HG03520 (cell line): ENCODE results near the gene IMMP2L.

ENCODE experiments used
- ATAC-seq: cut with Tn5 transposase; IDR thresholded peaks from one replicate; pipeline ENCODE4 v1.9.1; 2021; ENCODE audit warnings: mild to moderate bottlenecking, moderate library complexity; ENCODE audit not compliant: unreplicated experiment

Gene IMMP2L

DNA sequence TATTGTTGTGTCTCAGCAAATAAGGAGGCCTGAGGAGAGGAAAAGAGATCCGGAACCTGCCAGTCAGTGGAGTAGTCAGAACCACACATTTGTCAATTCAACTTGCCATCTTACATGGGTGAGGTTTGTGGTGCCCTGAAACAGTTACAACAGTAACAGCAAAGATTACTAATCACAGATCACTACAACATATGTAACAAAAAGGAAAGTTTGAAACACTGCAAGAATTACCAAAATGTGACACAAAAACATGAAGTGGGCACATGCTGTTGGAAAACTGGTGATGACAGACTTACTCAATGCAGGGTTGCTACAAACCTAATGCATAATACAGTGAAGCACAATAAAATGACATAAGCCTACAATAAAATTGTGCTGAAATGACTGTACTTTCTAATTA lies 382.0 kb downstream of the IMMP2L start:
- ATAC-seq: no peak

- no peak for ATAC-seq
Measured at GRCh38 chr7:111175908-111176441, 386.3 kb downstream of the IMMP2L start.

- ATAC-seq: no peak
Measured at GRCh38 chr7:111174510-111174909, 387.8 kb downstream of the IMMP2L start.

DNA sequence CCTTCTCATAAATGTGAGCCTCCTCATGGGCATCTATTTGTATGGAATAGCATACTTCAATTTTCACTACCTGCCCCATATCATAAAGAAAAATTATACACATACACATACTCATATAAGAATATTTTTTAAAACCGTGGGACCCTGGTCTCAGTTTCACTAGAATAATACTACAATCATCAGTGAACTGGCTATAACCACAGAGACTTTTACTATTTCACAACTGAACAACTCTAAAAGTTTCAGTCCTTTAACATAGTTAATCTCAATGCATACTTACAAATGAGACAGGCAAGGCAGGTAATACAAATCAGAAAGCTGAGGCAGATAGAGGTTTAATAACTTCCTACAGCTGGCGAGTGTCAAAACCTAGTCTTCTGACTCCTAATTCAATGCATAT lies 388.3 kb downstream of the IMMP2L start:
- ATAC-seq: no peak

GRCh38 chr7:111173528-111173927 lies 388.8 kb downstream of the IMMP2L start:
- ATAC-seq: no peak

- ATAC-seq: no peak
Measured at GRCh38 chr7:111172564-111173257, 389.6 kb downstream of the IMMP2L start.

- no peak for ATAC-seq
Measured at GRCh38 chr7:111168182-111168581, 394.1 kb downstream of the IMMP2L start.

DNA sequence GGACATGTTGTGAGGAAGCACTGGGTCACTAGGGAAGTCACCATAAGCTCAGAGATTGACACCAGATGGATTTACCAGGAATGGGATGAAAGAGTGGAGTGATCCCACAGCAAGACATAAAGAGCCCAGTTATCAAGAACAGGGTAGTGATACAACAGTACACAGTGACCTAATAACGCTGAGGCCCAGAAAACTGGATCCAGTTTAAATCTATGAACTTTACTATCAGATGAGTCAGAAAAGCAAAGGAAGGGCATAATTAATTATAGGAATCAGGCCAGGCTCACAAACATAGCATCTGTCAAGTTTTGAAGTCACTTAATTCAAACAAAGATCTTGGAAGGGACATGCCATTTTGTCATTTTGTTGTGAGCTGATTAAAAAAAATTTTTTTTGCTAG lies 397.9 kb downstream of the IMMP2L start:
- no peak for ATAC-seq

- ATAC-seq: no peak
Measured at GRCh38 chr7:111162692-111163091, 399.6 kb downstream of the IMMP2L start.

- no peak for ATAC-seq
Measured at GRCh38 chr7:111160297-111160696, 402.0 kb downstream of the IMMP2L start.

DNA sequence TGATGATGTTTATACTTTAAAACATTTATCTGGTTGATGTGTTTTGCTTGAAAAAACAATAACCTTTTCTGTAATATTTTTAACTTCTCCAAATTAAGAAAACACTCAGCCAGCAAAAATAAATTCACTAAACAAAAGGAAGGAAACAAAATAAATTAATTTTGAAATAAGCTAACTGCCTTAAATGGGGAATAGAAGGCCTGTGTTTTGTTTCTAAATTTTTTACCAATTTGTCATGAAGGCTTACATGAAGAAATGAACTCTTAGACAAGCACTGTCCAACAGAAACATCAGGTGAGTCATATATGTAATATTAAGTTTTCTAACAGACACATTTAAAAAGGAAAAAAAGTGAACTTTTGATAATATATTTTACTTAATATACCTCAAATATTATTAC lies 402.9 kb downstream of the IMMP2L start:
- no peak for ATAC-seq

GRCh38 chr7:111150709-111151108 lies 411.6 kb downstream of the IMMP2L start:
- ATAC-seq: no peak

DNA sequence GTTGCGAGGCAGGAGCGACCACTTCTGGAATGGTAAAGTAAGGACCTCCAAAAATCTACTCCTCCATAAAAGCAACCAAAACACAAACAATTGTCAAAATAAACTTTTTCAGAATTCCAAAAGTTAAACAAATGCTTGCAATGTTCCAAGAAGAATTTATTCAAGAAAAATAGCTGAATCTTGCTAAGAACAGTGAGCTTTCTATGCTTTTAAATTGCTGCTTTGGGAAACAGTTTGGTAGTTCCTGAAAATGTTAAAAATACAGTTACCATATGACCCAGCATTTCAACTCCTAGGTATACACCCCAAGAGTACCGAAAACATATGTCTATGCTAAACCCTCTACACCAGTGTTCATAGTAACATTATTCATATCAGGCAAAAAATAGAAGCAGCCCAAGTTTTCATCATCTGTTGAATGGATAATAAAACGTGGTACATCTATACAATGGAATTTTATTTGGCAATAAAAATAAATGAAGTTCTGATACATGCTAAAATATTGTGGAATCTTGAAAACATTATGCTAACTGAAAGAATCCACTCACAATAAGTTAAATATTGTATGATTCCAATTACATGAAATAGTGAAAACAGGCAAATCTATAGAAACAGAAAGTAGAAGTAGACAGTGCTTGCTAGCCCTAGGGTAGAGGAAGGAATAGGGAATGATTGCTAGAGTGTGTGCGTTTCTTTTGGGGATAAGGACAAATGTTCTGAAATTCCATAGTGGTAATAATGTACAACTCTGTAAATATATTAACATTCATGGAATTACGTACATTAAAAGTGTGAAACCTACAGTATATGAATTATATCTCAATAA lies 414.4 kb downstream of the IMMP2L start:
- no peak for ATAC-seq

- no peak for ATAC-seq
Measured at GRCh38 chr7:111146136-111146535, 416.2 kb downstream of the IMMP2L start.

DNA sequence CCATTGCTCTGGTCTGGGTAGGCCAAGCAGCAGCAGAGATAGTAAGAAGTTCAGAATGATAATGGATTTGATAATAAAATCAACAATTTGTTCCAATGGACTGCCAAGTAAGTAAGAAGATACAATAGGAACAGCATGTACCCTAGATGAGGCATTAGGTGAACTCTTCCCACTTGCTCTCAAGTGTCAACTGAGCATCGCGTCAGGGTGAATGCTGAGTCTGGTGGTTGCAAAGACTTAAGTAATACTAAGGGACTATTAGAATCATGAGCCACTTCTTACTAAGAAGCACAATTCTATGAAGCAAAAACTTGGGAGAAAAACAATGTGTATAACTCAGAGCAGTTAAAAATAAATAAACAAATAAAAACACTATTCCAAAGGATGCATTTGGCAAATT lies 416.8 kb downstream of the IMMP2L start:
- ATAC-seq: no peak

DNA sequence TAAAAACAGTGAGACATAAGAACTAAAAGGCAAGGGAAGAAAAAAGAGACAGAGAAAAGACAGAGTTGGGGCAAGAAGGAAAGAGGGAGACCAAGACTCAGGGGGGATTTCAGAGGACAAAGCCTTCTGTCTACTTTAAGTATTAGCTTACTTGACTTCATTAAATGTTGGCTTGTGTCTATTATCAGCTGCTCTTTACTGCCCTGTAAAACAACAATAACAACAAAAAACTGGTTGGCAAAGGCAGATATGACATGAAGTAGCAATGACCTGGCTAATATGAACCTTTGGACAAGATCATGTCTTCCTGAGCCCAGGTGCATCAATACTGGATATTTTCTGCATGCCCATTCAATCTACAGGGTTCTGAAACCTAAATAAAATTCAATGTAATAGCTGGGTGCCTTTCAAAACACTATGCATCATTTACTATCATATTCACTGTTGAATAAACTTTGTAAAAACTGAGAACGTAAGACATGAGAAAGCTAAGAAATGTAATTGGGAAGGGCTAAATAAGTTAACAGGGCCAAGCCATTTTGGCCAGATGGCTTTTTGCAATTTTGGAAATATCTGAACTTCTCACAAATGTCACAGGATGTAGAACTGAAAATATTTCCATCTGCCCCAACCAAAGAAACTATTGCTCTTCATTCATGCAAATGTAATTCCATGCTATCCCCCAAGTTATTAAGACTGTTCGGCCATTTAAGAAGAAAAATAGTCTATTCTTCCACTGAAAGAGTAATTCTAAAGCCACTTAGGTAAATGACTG lies 422.0 kb downstream of the IMMP2L start:
- no peak for ATAC-seq

- no peak for ATAC-seq
Measured at GRCh38 chr7:111138586-111138985, 423.7 kb downstream of the IMMP2L start.

DNA sequence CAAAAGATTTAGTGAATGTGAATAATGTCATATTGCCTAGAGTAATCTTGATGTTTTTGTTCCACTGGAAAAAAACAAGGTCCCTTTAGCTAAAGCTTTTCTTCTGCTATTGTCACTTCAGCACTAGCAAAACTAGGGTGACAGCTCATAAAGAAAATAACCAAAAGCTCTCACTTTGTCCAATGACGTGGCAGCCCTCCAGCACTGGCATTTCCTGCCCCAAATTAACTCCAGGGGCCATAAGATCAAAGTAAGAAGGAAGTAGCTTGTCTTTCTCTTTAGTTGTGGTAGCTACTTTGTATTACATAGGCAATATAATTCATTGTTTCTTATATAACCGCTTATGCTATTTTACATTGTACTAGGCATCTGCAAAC lies 424.1 kb downstream of the IMMP2L start:
- ATAC-seq: peak; percentile 97

DNA sequence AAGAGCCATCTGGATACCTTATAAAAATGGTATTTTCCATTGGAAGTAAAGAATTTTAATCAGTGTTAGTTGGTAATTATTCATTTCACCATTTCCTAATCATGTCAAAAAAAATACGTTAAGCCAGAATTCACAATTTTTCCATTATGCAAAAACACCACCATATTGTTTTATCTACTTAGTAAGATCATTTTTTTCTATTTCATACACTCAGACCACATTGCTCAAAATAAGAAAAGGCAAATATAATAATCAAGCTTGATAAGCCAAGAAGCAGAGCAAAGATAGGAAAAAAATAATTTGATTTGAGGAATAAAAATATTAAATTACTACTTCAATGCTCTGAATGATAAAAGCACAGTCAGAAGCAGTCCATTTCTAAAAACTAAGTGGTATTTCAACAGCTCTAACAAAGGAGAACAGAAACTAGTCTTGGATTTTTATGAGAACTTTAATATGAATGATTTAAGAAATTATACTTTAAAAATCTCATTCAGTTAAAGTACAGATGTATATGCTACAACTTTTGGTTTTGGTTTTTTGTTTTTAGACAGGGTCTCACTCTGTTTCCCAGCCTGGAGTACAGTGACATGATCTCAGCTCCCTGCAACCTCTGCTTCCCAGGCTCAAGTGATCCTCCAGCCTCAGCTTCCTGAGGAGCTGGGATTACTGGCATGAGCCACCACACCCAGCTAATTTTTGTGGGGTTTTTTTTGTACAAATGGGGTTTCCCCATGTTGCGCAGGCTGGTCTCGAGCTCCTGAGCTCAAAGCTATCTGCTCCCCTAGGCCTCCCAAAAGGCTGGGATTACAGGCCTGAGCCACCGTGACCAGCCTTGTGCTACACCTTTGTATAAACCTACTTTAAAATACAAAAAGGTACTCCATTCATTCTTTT lies 424.7 kb downstream of the IMMP2L start:
- peak; percentile 73 for ATAC-seq

GRCh38 chr7:111132833-111133232 lies 429.5 kb downstream of the IMMP2L start:
- ATAC-seq: no peak
